ENCODE data around the gene TMEM126B. TPM values are rescaled to one million over a fixed set of nuclear protein-coding genes. Genes with fewer than 3 reads are reported as not detected.
A peak's percentile ranks its signal among the peaks of the same experiment; 100 is the strongest.
"Not testable (repeated sequence)": the region's sequence is repeated elsewhere in the genome, so short reads cannot be mapped to it uniquely, and the experiment has no call there.

The TMEM126B gene
- total RNA-seq, 1 donor = 112 TPM

- DNase-seq (ENCODE audit: low read depth) = peak; percentile 17
- peak overlapping the region; percentile 93 for H3K4me3 ChIP-seq (ENCODE audit: low read depth, low read length)
- TF ChIP-seq CTCF (IDR thresholded peaks at IDR 0.05; ENCODE audit: insufficient read depth, low read length) = no peak
Measured at GRCh38 chr11:85663080-85663752, 34.8 kb downstream of the TMEM126B start.

GRCh38 chr11:85663753-85664614 lies 35.6 kb downstream of the TMEM126B start:
- H3K4me3 ChIP-seq (ENCODE audit: low read depth, low read length) = peak overlapping the region; percentile 93
- peak; percentile 34 for TF ChIP-seq CTCF (IDR thresholded peaks at IDR 0.05; ENCODE audit: insufficient read depth, low read length)
- peak; percentile 32 for DNase-seq (ENCODE audit: low read depth)

GRCh38 chr11:85664615-85665481 lies 36.5 kb downstream of the TMEM126B start, which contains the start of gene CREBZF:
TSS of gene CREBZF (minus strand) at chr11:85665129. CDS start at chr11:85664875, 254 bp downstream.
- TF ChIP-seq CTCF (IDR thresholded peaks at IDR 0.05; ENCODE audit: insufficient read depth, low read length) = no peak
- peak; percentile 95 for DNase-seq (ENCODE audit: low read depth)
- peak within 1 kb of the TSS; percentile 93 for H3K4me3 ChIP-seq (ENCODE audit: low read depth, low read length)

- no peak overlapping the region for H3K4me3 ChIP-seq (ENCODE audit: low read depth, low read length)
- TF ChIP-seq CTCF (IDR thresholded peaks at IDR 0.05; ENCODE audit: insufficient read depth, low read length) = no peak
- DNase-seq (ENCODE audit: low read depth) = no peak
Measured at GRCh38 chr11:85665733-85666132, 37.3 kb downstream of the TMEM126B start.

GRCh38 chr11:85666687-85667086 lies 38.3 kb downstream of the TMEM126B start:
- no peak for TF ChIP-seq CTCF (IDR thresholded peaks at IDR 0.05; ENCODE audit: insufficient read depth, low read length)
- no peak overlapping the region for H3K4me3 ChIP-seq (ENCODE audit: low read depth, low read length)
- DNase-seq (ENCODE audit: low read depth) = no peak

GRCh38 chr11:85668157-85668556 lies 39.8 kb downstream of the TMEM126B start:
- TF ChIP-seq CTCF (IDR thresholded peaks at IDR 0.05; ENCODE audit: insufficient read depth, low read length) = no peak
- no peak for DNase-seq (ENCODE audit: low read depth)
- H3K4me3 ChIP-seq (ENCODE audit: low read depth, low read length) = no peak overlapping the region

GRCh38 chr11:85670949-85671663 lies 42.7 kb downstream of the TMEM126B start:
- H3K4me3 ChIP-seq (ENCODE audit: low read depth, low read length); DNase-seq (ENCODE audit: low read depth): not testable (repeated sequence)

Data from fibroblast of the aortic adventitia (primary cell).